ENCODE data around the gene IDUA. TPM values are rescaled to one million over a fixed set of nuclear protein-coding genes. Genes with fewer than 3 reads are reported as not detected.

Gene IDUA
- polyA plus RNA-seq, 1 experiment: 13.2 TPM

DNA sequence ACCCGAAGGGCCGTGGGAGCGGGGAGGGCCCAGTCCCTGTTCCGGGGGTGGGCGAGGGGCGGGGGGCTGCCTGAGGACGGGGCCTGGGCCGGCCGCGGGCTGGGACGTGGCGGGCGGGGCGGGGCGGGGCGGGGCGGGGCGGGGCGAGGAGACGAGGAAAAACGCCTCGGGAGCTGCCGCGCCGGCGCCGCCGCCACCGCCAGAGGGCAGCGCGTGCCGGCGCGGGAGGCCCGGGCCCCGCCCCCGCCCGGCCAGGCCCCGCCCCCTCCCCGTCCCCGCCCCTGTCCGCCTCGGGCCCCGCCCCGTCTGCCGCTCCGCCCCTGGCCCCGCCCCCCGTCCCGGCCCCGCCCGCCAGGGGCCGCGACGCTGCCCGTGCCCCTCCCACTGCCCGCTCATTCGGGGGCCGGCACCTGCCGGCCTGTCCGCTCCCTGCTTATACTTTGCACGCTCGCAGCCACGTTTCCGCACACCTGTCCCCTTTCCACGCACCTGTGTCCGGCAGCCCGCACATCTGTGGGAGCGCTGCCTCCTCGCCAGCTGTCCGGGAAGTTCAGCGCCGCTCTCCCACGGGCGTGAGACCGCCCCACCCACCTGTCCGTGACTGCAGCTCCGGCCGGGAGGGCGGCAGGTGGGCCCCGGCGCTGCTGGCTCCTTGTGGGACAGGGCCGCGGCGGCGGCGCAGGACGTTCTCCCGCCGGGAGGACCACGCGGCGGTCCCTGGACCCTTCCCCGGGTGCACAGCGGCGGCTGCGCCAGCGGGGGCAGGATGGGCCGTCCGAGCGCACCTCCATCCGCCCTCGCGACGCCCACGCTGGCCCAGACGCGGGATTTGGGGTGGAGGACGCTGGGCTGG, 22.9 kb downstream of the IDUA start:
- peak overlapping the region; percentile 66 for H3K4me3 ChIP-seq (ENCODE audit: low read depth, low read length)
- H3K27me3 ChIP-seq (ENCODE audit: control insufficient read depth, insufficient read depth, low read length): peaks cover 10% of the 10 kb centered on the region
- ChIA-PET CTCF (interaction anchor here (1.0 to 1.7 kb wide), 2 partner anchors 29 to 268 kb away, joined by 3 to 5 read pairs; no protein-coding TSS in a partner anchor), POLR2A (no interaction called here)
- no peak for TF ChIP-seq CTCF (IDR thresholded peaks at IDR 0.05; ENCODE audit: insufficient read depth, low read depth, low read length)
- H3K36me3 ChIP-seq (ENCODE audit: control insufficient read depth, insufficient read depth, low read length): no peaks in the 10 kb centered on the region; the same call in 1 of the 2 replicates
- no peak for DNase-seq (ENCODE audit: low read depth)

- Histone ChIP-seq H3K4me3 (ENCODE audit: low read depth, low read length) (peak overlapping the region; percentile 41), H3K27me3 (ENCODE audit: control insufficient read depth, insufficient read depth, low read length) (peaks cover 9% of the 10 kb centered on the region), H3K36me3 (ENCODE audit: control insufficient read depth, insufficient read depth, low read length) (no peaks in the 10 kb centered on the region; the same call in 1 of the 2 replicates)
- DNase-seq (ENCODE audit: low read depth): no peak
- CTCF ChIA-PET: interaction anchor here (1.0 to 1.7 kb wide), 2 partner anchors 28 to 268 kb away, joined by 3 to 5 read pairs; no protein-coding TSS in a partner anchor
- 0 out of 2 replicates have a peak, but pooled peaks have one; percentile 7 for TF ChIP-seq CTCF (IDR thresholded peaks at IDR 0.05; ENCODE audit: insufficient read depth, low read depth, low read length)
- POLR2A ChIA-PET: interaction anchor here (0.7 kb wide), 1 partner anchor 350 kb away, joined by 8 read pairs; no protein-coding TSS in a partner anchor
Observed at GRCh38 chr4:1010395-1011021, 23.7 kb downstream of the IDUA start.

- H3K36me3 ChIP-seq (ENCODE audit: control insufficient read depth, insufficient read depth, low read length): no peaks in the 10 kb centered on the region; the same call in 1 of the 2 replicates
- no peak for DNase-seq (ENCODE audit: low read depth)
- ChIA-PET CTCF (interaction anchor here (1.7 kb wide), 1 partner anchor 269 kb away, joined by 5 read pairs; no protein-coding TSS in a partner anchor), POLR2A (interaction anchor here (0.7 kb wide), 1 partner anchor 349 kb away, joined by 8 read pairs; no protein-coding TSS in a partner anchor)
- H3K27me3 ChIP-seq (ENCODE audit: control insufficient read depth, insufficient read depth, low read length): peaks cover 8% of the 10 kb centered on the region
- TF ChIP-seq CTCF (IDR thresholded peaks at IDR 0.05; ENCODE audit: insufficient read depth, low read depth, low read length): no peak
- H3K4me3 ChIP-seq (ENCODE audit: low read depth, low read length): peak within 1 kb of the TSS; percentile 54
Observed at GRCh38 chr4:1011022-1011665, 24.3 kb downstream of the IDUA start, which contains the start of gene FGFRL1. TSS of gene FGFRL1 (plus strand) at chr4:1011626. CDS start at chr4:1012486, 860 bp downstream.

GRCh38 chr4:1011666-1012033, 24.8 kb downstream of the IDUA start:
- H3K4me3 ChIP-seq (ENCODE audit: low read depth, low read length): peak overlapping the region; percentile 54
- POLR2A ChIA-PET: no interaction called here
- CTCF ChIA-PET: no interaction called here

More at GRCh38 chr4:1011666-1012033, 24.8 kb downstream of the IDUA start:
- H3K36me3 ChIP-seq (ENCODE audit: control insufficient read depth, insufficient read depth, low read length): no peaks in the 10 kb centered on the region; the same call in 1 of the 2 replicates
- peaks cover 7% of the 10 kb centered on the region for H3K27me3 ChIP-seq (ENCODE audit: control insufficient read depth, insufficient read depth, low read length)
- DNase-seq (ENCODE audit: low read depth): no peak
- TF ChIP-seq CTCF (IDR thresholded peaks at IDR 0.05; ENCODE audit: insufficient read depth, low read depth, low read length): no peak
